AG04450 (cell line): ENCODE data around the gene SLC39A10. TPM values are rescaled to one million over a fixed set of nuclear protein-coding genes. Genes with fewer than 3 reads are reported as not detected.

ENCODE experiments used
- CTCF ChIA-PET: fragments of 300-600, 350-600 bp; formaldehyde crosslinking; extraction: SDS; loops from one replicate; lab custom pipeline; 2022; ENCODE audit warnings: antibody characterized with exemption, inconsistent platforms; lab: Charles Lee
- POLR2A ChIA-PET: fragments of 350-600 bp; formaldehyde crosslinking; extraction: SDS; loops from one replicate; lab custom pipeline; 2021; ENCODE audit warnings: antibody characterized with exemption, inconsistent platforms; lab: Yijun Ruan, JAX
- DNase-seq: peaks from one replicate; pipeline ENCODE4 v3.0.0-alpha.2; 2011; ENCODE audit warnings: low read depth, low spot score
- H3K27ac ChIP-seq: one replicate; pipeline ENCODE4 v1.5.1; 2012; ENCODE audit warnings: low read depth, low read length, control low read depth
- H3K27me3 ChIP-seq: one replicate; pipeline ENCODE4 v1.6.0; 2012; ENCODE audit warnings: low read length; ENCODE audit not compliant: control insufficient read depth, insufficient read depth
- H3K4me3 ChIP-seq: 2 replicates; pipeline ENCODE4 v1.5.1; 2011; ENCODE audit warnings: mild to moderate bottlenecking, low read depth, low read length, control low read depth
- H3K9me3 ChIP-seq: 2 replicates; pipeline ENCODE4 v1.5.1; 2012; ENCODE audit warnings: low read length; ENCODE audit not compliant: control insufficient read depth, insufficient read depth
- CTCF ChIP-seq: IDR thresholded peaks from 2 replicates; pipeline ENCODE4 v1.5.1; 2011; ENCODE audit warnings: low read depth, low read length, control low read depth, inconsistent platforms
- polyA plus RNA-seq: library from polyadenylated mRNA; depleted of rRNA; stranded (reverse); fragments of >200 nt; gene quantifications from 2 replicates; pipeline ENCODE4 v1.2.3, GENCODE V29; 2011
- small RNA-seq: library from RNA; depleted of rRNA; stranded (forward); fragments of <200 nt; gene quantifications from one replicate; pipeline ENCODE3, GENCODE V24; 2012; ENCODE audit warnings: low read depth; ENCODE audit not compliant: insufficient read length

SLC39A10 gene
- polyA plus RNA-seq, 1 experiment, result 38.5 TPM

GRCh38 chr2:195768431-195768830, 111.4 kb downstream of the SLC39A10 start:
- DNase-seq, result no peak

GRCh38 chr2:195769975-195770374, 112.9 kb downstream of the SLC39A10 start:
- TF ChIP-seq CTCF, result no peak
- DNase-seq, result no peak
- ChIA-PET CTCF (no interaction called here), POLR2A (no interaction called here)
- no peak overlapping the region for H3K27ac ChIP-seq
- no peaks in the 10 kb centered on the region for H3K27me3 ChIP-seq
- 0 out of 2 replicates have a peak, but pooled peaks cover 4% of the 10 kb centered on the region for H3K9me3 ChIP-seq
- H3K4me3 ChIP-seq, result no peak overlapping the region

More at GRCh38 chr2:195768431-195768830, 111.4 kb downstream of the SLC39A10 start:
- Histone ChIP-seq H3K4me3 (no peak overlapping the region), H3K9me3 (0 out of 2 replicates have a peak, but pooled peaks cover 4% of the 10 kb centered on the region), H3K27ac (no peak overlapping the region), H3K27me3 (no peaks in the 10 kb centered on the region)
- CTCF ChIA-PET, result no interaction called here
- TF ChIP-seq CTCF, result no peak
- POLR2A ChIA-PET, result no interaction called here

GRCh38 chr2:195779491-195779890, 122.5 kb downstream of the SLC39A10 start:
- no peaks in the 10 kb centered on the region for H3K27me3 ChIP-seq
- CTCF ChIA-PET, result no interaction called here

GRCh38 chr2:195782156-195782555, 125.1 kb downstream of the SLC39A10 start:
- DNase-seq, result no peak
- ChIA-PET CTCF (no interaction called here), POLR2A (no interaction called here)

More at GRCh38 chr2:195779491-195779890, 122.5 kb downstream of the SLC39A10 start:
- no peaks in the 10 kb centered on the region for H3K9me3 ChIP-seq
- DNase-seq, result no peak
- no peak overlapping the region for H3K4me3 ChIP-seq
- TF ChIP-seq CTCF, result no peak
- POLR2A ChIA-PET, result no interaction called here
- no peak overlapping the region for H3K27ac ChIP-seq

More at GRCh38 chr2:195782156-195782555, 125.1 kb downstream of the SLC39A10 start:
- TF ChIP-seq CTCF, result no peak
- no peaks in the 10 kb centered on the region for H3K9me3 ChIP-seq
- H3K27ac ChIP-seq, result no peak overlapping the region
- no peak overlapping the region for H3K4me3 ChIP-seq
- H3K27me3 ChIP-seq, result no peaks in the 10 kb centered on the region

Small RNA genes lying within 50 kb of the gene (small RNA-seq; reads per million reads assigned to genes)
- gene RNU6-915P, result not detected
